ENCODE results near the gene FLT1.

FLT1 gene

DNA sequence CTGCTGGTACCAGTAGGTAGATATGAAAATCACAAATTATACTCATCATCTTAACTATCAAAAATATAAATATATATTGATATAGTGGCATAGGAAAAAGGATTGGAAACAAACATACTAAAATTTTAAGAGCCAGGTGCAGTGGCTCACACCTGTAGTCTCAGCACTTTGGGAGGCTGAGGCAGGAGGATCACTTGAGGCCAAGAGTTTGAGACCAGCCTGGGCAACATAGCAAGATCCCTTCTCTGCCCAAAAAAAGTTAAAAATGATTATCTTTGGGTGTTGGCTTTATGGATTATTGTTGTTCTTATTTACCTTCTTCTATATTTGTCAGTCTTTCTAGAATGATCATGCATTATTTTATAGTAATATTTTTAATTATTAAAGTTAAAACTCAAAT lies 53.4 kb downstream of the FLT1 start:
- no peak overlapping the region for H3K4me3 ChIP-seq (ENCODE audit: low read length)
- TF ChIP-seq, protein P1, sequence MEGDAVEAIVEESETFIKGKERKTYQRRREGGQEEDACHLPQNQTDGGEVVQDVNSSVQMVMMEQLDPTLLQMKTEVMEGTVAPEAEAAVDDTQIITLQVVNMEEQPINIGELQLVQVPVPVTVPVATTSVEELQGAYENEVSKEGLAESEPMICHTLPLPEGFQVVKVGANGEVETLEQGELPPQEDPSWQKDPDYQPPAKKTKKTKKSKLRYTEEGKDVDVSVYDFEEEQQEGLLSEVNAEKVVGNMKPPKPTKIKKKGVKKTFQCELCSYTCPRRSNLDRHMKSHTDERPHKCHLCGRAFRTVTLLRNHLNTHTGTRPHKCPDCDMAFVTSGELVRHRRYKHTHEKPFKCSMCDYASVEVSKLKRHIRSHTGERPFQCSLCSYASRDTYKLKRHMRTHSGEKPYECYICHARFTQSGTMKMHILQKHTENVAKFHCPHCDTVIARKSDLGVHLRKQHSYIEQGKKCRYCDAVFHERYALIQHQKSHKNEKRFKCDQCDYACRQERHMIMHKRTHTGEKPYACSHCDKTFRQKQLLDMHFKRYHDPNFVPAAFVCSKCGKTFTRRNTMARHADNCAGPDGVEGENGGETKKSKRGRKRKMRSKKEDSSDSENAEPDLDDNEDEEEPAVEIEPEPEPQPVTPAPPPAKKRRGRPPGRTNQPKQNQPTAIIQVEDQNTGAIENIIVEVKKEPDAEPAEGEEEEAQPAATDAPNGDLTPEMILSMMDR (conservative IDR thresholded peaks at IDR 0.05; ENCODE audit: low read depth, low read length), result no peak
- no peak for DNase-seq (ENCODE audit: low read depth)

DNA sequence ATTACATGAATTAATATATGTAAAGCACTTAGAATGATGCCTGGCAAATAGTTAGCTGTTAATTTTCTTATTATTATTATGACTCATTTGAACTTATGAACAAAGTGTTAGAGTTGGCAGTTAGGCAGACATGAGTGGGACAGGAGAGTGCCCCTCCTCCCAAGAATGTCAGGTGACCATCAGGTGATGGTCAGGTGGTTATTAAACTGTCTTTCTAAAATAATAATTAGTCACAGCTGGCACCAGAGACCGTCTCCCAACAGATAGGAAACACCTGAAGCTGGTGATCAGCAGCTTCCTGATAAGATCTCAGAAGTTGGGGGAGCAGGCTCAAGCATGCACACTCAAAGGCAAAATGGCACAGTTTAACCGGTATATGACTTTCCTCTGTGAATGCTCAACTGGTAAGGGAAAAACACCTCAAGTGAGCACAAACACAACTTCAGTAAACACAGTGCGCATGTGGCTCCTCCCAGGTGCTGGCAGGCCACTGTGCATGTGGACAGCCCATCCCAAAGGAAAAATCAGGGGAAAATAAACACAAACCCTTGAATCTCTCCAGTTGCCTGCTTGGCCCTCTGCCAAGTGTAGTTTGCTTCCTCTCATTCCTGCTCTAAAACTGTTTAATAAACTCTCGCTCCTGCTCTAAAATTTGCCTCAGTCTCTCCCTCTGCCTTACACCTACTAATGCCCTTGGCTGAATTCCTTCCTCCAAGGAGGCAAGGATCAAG lies 54.0 kb downstream of the FLT1 start:
- TF ChIP-seq, protein P1 (conservative IDR thresholded peaks at IDR 0.05; ENCODE audit: low read depth, low read length), result no peak
- no peak overlapping the region for H3K4me3 ChIP-seq (ENCODE audit: low read length)
- DNase-seq (ENCODE audit: low read depth), result no peak

DNA sequence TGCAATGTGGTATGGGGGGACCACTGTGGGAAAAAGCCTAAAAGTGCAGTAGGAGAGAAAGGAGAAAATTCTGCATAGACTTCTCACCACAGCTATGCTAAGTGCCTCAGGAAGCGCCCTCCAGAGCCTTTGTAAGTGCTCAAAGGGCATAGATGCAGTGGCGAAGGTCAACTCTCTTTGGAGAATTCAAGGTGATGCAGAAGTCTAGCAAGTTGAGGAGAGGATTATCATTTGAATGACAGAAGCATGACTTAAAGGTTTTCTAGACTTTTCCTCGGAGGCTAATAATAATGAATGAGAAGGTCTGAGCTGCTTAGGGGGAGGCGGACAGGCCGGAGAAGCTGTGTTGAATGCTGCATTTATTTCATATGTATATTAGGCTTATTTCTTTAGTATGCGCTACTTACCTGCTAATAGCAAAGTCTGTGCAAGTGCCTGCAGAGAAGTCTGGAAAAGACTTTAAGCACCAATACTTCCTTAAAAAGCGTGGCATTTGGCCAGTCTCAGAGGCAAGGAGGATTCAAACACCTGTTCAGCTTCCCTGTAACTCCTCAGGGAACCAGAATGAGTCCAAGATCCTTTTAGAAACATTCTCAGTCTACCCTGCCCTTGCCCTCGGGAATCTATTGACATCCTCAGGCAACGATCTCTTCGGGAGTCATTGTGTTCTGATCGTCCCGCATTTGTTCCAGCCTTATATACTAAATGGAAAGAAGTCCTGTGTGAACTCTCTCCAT lies 56.2 kb downstream of the FLT1 start:
- TF ChIP-seq, protein P1 (conservative IDR thresholded peaks at IDR 0.05; ENCODE audit: low read depth, low read length), result no peak

DNA sequence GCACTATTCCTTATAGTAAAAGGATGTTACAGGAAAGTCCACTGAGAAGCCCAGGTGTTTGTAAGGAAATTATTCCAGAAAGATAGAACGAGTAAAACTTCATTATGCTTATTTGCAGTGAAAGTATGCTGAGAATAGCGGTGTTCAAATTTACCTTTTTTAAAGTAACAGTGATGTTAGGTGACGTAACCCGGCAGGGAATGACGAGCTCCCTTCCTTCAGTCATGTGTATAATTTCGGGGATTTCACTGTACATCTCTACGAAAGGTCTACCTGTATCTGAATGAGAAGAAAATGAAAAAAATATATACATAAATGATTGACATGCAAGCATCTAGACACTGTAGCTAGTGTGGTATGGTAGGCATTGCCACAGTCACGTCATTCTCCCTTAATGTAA lies 56.9 kb downstream of the FLT1 start:
- no peak overlapping the region for H3K4me3 ChIP-seq (ENCODE audit: low read length)
- no peak for DNase-seq (ENCODE audit: low read depth)
- TF ChIP-seq, protein P1 (conservative IDR thresholded peaks at IDR 0.05; ENCODE audit: low read depth, low read length), result no peak

More for the DNA sequence above, 56.2 kb downstream of the FLT1 start:
- H3K4me3 ChIP-seq (ENCODE audit: low read length), result no peak overlapping the region
- DNase-seq (ENCODE audit: low read depth), result no peak

DNA sequence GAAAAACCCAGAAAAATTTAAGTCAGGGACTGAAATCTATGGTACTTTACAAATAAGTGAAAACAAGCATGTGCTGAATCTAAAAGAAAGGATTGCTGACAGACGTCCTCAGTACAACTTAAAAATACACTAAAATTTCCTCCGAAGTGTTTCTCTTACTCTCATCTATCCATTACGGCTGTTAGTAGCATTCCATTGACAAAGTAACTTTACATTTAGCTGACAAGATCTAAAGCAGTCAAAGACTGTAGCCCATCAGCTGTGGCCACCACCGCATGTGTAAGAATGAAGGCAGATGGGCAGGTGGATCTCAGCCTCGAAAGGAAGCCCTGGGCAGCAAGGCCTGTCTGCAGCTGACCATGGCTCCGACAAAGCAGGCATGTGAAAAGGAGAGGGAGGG lies 59.0 kb downstream of the FLT1 start:
- DNase-seq (ENCODE audit: low read depth), result no peak
- H3K4me3 ChIP-seq (ENCODE audit: low read length), result no peak overlapping the region
- TF ChIP-seq, protein P1 (conservative IDR thresholded peaks at IDR 0.05; ENCODE audit: low read depth, low read length), result no peak

DNA sequence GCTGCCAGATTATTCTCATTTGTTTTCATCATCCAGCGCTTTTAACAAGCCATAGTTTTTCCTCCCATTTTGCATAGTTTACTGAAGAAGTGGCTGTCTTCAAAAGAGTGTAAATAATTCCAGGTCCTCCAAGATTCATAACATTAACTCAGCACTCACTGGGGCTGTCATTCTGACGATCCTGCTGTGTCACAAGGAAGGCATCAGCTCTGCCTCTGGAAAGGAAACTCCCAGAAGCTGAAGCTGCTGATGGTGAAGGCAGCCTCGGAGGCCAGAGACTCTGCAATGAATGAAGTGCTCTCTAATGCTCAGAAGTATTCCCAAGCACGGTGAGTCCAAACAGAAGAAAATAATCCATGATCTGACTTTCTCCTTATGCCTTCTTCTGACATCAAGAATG lies 60.0 kb downstream of the FLT1 start:
- no peak overlapping the region for H3K4me3 ChIP-seq (ENCODE audit: low read length)
- no peak for DNase-seq (ENCODE audit: low read depth)

More for the DNA sequence above, 60.0 kb downstream of the FLT1 start:
- TF ChIP-seq, protein P1 (conservative IDR thresholded peaks at IDR 0.05; ENCODE audit: low read depth, low read length), result no peak
